ENCODE data around the gene ATP9A.

ATP9A gene

DNA sequence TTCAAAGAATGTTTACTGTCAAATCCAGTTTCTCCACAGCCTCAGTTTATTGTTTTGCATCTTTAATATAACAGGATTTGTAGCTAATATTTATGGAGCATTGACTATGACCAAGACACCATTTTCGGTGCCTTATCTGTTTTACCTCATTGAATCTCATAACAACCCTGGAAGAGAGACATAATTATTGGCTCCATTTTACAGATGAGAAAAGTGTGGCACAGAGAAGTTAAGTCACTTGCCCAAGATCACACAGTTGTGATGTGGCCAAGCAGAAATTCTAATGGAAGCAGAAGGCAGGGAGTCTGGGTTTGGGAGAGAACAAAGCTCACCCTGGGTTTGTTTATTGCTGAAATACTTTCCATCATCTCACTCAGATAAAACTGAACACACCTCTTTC, 208.1 kb downstream of the ATP9A start:
- H3K27me3 ChIP-seq (ENCODE audit: control insufficient read depth, insufficient read depth, low read length) = peaks cover 36% of the 10 kb centered on the region
- no CpG with 5 or more reads among the region's 1 CpG for WGBS (ENCODE audit: insufficient coverage, insufficient read length)
- H3K27ac ChIP-seq (ENCODE audit: low read length) = no peak overlapping the region
- no peaks in the 10 kb centered on the region for H3K36me3 ChIP-seq (ENCODE audit: control insufficient read depth, insufficient read depth, low read length)
- no peak for DNase-seq (ENCODE audit: low read depth, low spot score)
- H3K4me1 ChIP-seq (ENCODE audit: control insufficient read depth, insufficient read depth, low read length) = peaks cover 2% of the 10 kb centered on the region; the same call in 1 of the 2 replicates
- H3K4me3 ChIP-seq (ENCODE audit: low read length) = no peak overlapping the region
- no peaks in the 10 kb centered on the region for H3K9me3 ChIP-seq (ENCODE audit: control insufficient read depth, insufficient read depth, low read length)

DNA sequence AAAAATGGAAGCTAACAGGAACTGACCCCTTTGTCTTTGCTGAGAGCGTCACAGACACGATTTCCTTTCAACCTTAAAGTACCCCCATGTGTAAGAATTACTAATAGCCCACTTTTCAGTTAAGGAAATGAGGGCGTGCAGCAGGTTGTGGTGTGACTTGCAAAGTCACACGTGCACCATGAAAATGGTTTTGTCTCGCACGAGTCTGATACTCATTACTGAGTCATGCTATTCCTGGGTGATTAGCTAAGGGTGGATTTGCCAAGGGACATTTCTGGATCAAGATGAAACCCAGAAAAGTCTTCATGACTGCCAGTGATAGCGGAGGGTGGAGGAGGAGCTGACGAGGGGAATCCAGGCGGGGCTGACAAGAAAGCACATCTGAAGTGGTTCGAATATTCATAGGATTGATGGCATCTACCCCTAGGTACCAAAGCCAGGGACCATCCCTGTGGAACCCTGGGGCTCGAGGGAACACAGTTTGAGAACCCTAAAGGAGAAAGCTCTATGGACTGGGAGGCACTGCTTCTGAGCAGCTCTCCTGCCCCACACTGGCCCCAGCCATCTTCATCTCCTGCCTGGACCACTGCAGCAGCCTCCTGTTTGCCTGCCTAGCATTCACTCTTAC, 213.5 kb downstream of the ATP9A start:
- DNase-seq (ENCODE audit: low read depth, low spot score) = no peak
- no peaks in the 10 kb centered on the region for H3K9me3 ChIP-seq (ENCODE audit: control insufficient read depth, insufficient read depth, low read length)
- no CpG with 5 or more reads among the region's 11 CpGs for WGBS (ENCODE audit: insufficient coverage, insufficient read length)
- H3K27ac ChIP-seq (ENCODE audit: low read length) = no peak overlapping the region
- H3K4me3 ChIP-seq (ENCODE audit: low read length) = no peak overlapping the region
- H3K4me1 ChIP-seq (ENCODE audit: control insufficient read depth, insufficient read depth, low read length) = no peaks in the 10 kb centered on the region
- no peaks in the 10 kb centered on the region for H3K36me3 ChIP-seq (ENCODE audit: control insufficient read depth, insufficient read depth, low read length)
- H3K27me3 ChIP-seq (ENCODE audit: control insufficient read depth, insufficient read depth, low read length) = no peaks in the 10 kb centered on the region; the same call in 1 of the 2 replicates

DNA sequence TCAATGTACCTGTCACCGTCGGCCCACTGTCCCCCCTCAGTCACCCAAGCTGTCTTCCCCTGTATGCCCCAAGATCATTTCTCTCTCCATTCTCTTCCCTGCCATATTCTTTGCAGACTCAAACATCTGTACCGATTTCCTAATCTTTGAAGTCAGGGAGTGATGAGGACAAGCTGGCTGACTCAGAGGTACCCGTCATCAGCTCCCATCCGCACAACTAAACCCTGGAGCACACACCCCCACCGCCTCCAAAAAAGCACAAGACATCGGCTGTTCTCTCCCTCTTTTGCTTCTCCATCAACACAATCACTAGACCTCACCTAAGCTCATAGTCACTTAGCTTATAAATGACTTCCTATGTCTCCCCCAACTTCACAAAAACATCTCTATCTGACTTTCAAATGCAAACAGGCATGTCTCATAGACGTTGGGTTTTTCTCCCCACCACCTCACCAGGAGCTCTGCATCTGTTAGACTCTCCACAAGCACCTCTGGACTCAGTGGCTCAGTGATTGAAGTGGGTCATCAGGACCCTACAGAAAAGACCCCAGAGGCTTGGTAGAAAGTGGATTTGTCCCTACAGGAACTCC, 214.2 kb downstream of the ATP9A start:
- no peaks in the 10 kb centered on the region for H3K4me1 ChIP-seq (ENCODE audit: control insufficient read depth, insufficient read depth, low read length)
- no peak overlapping the region for H3K4me3 ChIP-seq (ENCODE audit: low read length)
- WGBS (ENCODE audit: insufficient coverage, insufficient read length) = no CpG with 5 or more reads among the region's 8 CpGs
- no peaks in the 10 kb centered on the region for H3K9me3 ChIP-seq (ENCODE audit: control insufficient read depth, insufficient read depth, low read length)
- H3K27ac ChIP-seq (ENCODE audit: low read length) = no peak overlapping the region
- H3K27me3 ChIP-seq (ENCODE audit: control insufficient read depth, insufficient read depth, low read length) = no peaks in the 10 kb centered on the region
- no peaks in the 10 kb centered on the region for H3K36me3 ChIP-seq (ENCODE audit: control insufficient read depth, insufficient read depth, low read length)
- no peak for DNase-seq (ENCODE audit: low read depth, low spot score)

DNA sequence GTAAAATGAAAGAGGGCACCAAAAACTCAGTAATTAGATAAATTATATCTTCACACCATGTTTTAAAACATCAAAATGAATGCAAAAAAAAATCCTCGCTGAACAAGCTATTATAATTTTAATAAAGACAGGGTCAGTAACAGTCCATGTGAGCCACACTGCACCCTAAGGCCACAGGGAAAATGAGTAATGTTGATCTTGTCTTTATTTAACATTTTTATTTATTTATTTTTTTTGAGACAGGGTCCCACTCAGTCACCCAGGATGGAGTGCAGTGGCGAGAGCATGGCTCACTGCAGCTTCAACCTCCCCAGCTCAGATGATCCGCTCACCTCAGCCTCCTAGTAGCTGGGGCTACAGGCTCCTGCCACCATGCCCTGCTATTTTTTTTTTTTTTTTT, 217.0 kb downstream of the ATP9A start:
- DNase-seq (ENCODE audit: low read depth, low spot score) = no peak
- Histone ChIP-seq H3K4me1 (ENCODE audit: control insufficient read depth, insufficient read depth, low read length) (no peaks in the 10 kb centered on the region), H3K36me3 (ENCODE audit: control insufficient read depth, insufficient read depth, low read length) (no peaks in the 10 kb centered on the region), H3K9me3 (ENCODE audit: control insufficient read depth, insufficient read depth, low read length) (no peaks in the 10 kb centered on the region), H3K4me3 (ENCODE audit: low read length) (no peak overlapping the region), H3K27me3 (ENCODE audit: control insufficient read depth, insufficient read depth, low read length) (peaks cover 3% of the 10 kb centered on the region; the same call in 1 of the 2 replicates), H3K27ac (ENCODE audit: low read length) (no peak overlapping the region)
- WGBS (ENCODE audit: insufficient coverage, insufficient read length) = no CpG with 5 or more reads among the region's 3 CpGs

DNA sequence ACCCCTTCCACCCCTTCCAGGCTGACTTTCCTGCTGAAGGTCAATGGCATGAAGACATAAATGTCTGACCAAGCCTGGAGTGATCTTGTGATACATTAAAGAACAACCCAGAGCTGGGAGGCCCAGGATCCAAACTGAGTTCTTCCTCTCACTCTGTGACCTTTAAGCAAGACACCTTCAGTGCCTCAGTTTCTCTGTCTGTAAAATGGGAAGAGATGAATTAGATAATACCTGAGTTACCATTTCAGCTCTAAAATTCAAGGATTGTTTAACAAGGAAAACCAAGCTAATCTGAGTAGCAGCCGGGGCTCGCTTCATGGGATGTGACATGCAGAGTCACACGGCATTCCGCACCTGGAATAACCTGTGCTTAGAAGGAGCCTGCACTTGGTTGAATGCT, 218.7 kb downstream of the ATP9A start:
- H3K27me3 ChIP-seq (ENCODE audit: control insufficient read depth, insufficient read depth, low read length) = peaks cover 5% of the 10 kb centered on the region
- no peak for DNase-seq (ENCODE audit: low read depth, low spot score)
- no peaks in the 10 kb centered on the region for H3K4me1 ChIP-seq (ENCODE audit: control insufficient read depth, insufficient read depth, low read length)
- no peaks in the 10 kb centered on the region for H3K9me3 ChIP-seq (ENCODE audit: control insufficient read depth, insufficient read depth, low read length)
- WGBS (ENCODE audit: insufficient coverage, insufficient read length) = no CpG with 5 or more reads among the region's 4 CpGs
- no peaks in the 10 kb centered on the region for H3K36me3 ChIP-seq (ENCODE audit: control insufficient read depth, insufficient read depth, low read length)
- no peak overlapping the region for H3K4me3 ChIP-seq (ENCODE audit: low read length)
- no peak overlapping the region for H3K27ac ChIP-seq (ENCODE audit: low read length)

DNA sequence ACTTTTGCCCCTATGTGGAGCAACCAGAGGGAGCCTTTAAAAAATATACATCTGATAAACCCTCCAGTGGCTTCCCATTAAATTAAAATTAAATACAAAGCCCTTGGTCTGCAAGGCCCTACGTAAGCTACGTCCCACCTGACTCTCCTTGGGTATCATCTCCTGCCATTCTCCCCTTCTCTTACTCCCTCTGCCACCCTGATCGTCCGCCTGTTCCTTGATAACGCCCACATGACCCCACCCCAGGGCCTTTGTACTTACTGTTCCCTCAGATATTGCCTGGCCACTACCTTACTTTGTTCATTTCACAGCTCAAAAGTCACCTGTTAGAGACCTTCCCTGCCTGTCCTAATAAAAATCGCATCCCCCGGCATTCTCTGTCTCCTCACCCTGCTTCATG, 220.2 kb downstream of the ATP9A start:
- WGBS (ENCODE audit: insufficient coverage, insufficient read length) = no CpG with 5 or more reads among the region's 7 CpGs
- no peaks in the 10 kb centered on the region for H3K36me3 ChIP-seq (ENCODE audit: control insufficient read depth, insufficient read depth, low read length)
- H3K4me3 ChIP-seq (ENCODE audit: low read length) = no peak overlapping the region
- no peaks in the 10 kb centered on the region for H3K9me3 ChIP-seq (ENCODE audit: control insufficient read depth, insufficient read depth, low read length)
- peaks cover 14% of the 10 kb centered on the region for H3K27me3 ChIP-seq (ENCODE audit: control insufficient read depth, insufficient read depth, low read length)
- no peak overlapping the region for H3K27ac ChIP-seq (ENCODE audit: low read length)
- H3K4me1 ChIP-seq (ENCODE audit: control insufficient read depth, insufficient read depth, low read length) = 0 out of 2 replicates have a peak, but pooled peaks cover under 1% of the 10 kb centered on the region
- no peak for DNase-seq (ENCODE audit: low read depth, low spot score)

Measured in iPS DF 6.9 (cell line).